Activated CD8-positive, alpha-beta T cell treated with anti-CD3 and anti-CD28 coated beads for 36 hours (primary cell): ENCODE data around the gene NTSR1. TPM values are rescaled to one million over a fixed set of nuclear protein-coding genes. Genes with fewer than 3 reads are reported as not detected.
A peak's percentile ranks its signal among the peaks of the same experiment; 100 is the strongest.

Experiments
- ATAC-seq: fragments of 200-7000 bp; cut with Tn5 transposase; one replicate; pipeline ENCODE4 v1.10.0; 2021; ENCODE audit warnings: mild to moderate bottlenecking, moderate library complexity
- CTCF ChIA-PET: fragments of 350-600 bp; sonication (Branson Sonifier 250); formaldehyde crosslinking; loops from one replicate; lab custom pipeline; 2021; ENCODE audit warnings: antibody characterized with exemption; lab: Charles Lee
- POLR2A ChIA-PET: fragments of 350-600 bp; sonication (Branson Sonifier 250); formaldehyde crosslinking; loops from one replicate; lab custom pipeline; 2021; ENCODE audit warnings: antibody characterized with exemption; lab: Charles Lee
- DNase-seq: peaks from one replicate; pipeline ENCODE4 v3.0.0-alpha.2; 2020
- H3K27ac Mint-ChIP-seq: one replicate; pipeline ENCODE4 v1.8.0; 2021; ENCODE audit warnings: mild to moderate bottlenecking, mixed read lengths
- H3K27me3 Mint-ChIP-seq: one replicate; pipeline ENCODE4 v1.8.0; 2021; ENCODE audit warnings: mixed read lengths
- H3K36me3 Mint-ChIP-seq: one replicate; pipeline ENCODE4 v1.8.0; 2021; ENCODE audit warnings: low read depth, mixed read lengths
- H3K4me1 Mint-ChIP-seq: one replicate; pipeline ENCODE4 v1.8.0; 2021; ENCODE audit warnings: low read depth, mixed read lengths
- H3K4me3 Mint-ChIP-seq: one replicate; pipeline ENCODE4 v1.8.0; 2021; ENCODE audit warnings: mild to moderate bottlenecking, moderate library complexity, mixed read lengths
- H3K9me3 Mint-ChIP-seq: one replicate; pipeline ENCODE4 v1.8.0; 2021; ENCODE audit warnings: mixed read lengths
- intact Hi-C: fragments of 100-400 bp; cut with micrococcal nuclease; formaldehyde crosslinking; loops from one replicate; pipeline ENCODE4 v1.10.0; 2022
- total RNA-seq, 2 experiments: library from RNA; stranded (reverse); gene quantifications; one replicate each; pipeline ENCODE4 v1.2.3, GENCODE V29; 2021
- TF ChIP-seq, protein P1 (sequence below): fragments of 200-600 bp; IDR thresholded peaks from one replicate; pipeline ENCODE4 v1.8.0; 2022; ENCODE audit warnings: antibody characterized with exemption, mild to moderate bottlenecking

NTSR1 gene
- total RNA-seq, 2 experiments from 2014 or later: not detected

DNA sequence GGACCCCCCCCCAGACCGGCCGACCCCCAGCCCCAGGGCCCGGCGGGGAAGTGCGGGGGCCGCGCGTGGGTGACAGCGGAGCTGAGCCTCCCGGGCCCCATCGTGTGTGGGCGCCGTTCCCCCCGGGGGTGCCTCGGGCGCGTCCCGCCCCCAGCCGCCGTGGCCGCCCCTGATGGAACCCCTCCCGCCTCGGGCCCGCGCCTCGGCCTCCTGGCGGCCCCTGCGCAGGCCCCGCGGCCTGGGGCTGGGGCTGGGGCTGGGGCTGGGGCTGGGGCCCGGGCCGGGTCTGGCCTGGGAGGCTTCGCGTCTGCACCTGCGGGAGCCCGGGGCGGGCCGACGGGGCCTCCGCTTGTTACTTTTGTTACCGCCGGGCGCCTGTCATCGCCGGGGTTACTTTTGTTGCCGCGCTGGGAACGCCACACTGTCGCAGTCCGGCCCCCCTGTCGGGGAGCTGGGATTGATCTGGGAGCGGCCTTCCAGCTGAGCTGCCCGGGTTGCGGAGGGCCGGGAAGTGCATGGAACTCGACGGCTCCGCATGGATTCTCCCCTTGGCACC is 96.6 kb downstream of the NTSR1 start:
- CTCF ChIA-PET: interaction anchor here (1.5 kb wide), 1 partner anchor 14 kb away, joined by 4 read pairs; no protein-coding TSS in a partner anchor
- peak overlapping the region; percentile 77 for H3K27ac Mint-ChIP-seq
- peaks cover 30% of the 10 kb centered on the region for H3K4me1 Mint-ChIP-seq
- peak; percentile 45 for DNase-seq
- POLR2A ChIA-PET: interaction anchor here (1.1 to 2.2 kb wide), 3 partner anchors 8 to 154 kb away, joined by 3 to 11 read pairs (median 7); no protein-coding TSS in a partner anchor
- ATAC-seq: peak; percentile 35
- intact Hi-C loops: no loop called here
- H3K27me3 Mint-ChIP-seq: no peaks in the 10 kb centered on the region
- peaks cover 25% of the 10 kb centered on the region for H3K36me3 Mint-ChIP-seq
- H3K9me3 Mint-ChIP-seq: no peaks in the 10 kb centered on the region
- H3K4me3 Mint-ChIP-seq: peak overlapping the region; percentile 82
- TF ChIP-seq, protein P1, sequence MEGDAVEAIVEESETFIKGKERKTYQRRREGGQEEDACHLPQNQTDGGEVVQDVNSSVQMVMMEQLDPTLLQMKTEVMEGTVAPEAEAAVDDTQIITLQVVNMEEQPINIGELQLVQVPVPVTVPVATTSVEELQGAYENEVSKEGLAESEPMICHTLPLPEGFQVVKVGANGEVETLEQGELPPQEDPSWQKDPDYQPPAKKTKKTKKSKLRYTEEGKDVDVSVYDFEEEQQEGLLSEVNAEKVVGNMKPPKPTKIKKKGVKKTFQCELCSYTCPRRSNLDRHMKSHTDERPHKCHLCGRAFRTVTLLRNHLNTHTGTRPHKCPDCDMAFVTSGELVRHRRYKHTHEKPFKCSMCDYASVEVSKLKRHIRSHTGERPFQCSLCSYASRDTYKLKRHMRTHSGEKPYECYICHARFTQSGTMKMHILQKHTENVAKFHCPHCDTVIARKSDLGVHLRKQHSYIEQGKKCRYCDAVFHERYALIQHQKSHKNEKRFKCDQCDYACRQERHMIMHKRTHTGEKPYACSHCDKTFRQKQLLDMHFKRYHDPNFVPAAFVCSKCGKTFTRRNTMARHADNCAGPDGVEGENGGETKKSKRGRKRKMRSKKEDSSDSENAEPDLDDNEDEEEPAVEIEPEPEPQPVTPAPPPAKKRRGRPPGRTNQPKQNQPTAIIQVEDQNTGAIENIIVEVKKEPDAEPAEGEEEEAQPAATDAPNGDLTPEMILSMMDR: no peak

DNA sequence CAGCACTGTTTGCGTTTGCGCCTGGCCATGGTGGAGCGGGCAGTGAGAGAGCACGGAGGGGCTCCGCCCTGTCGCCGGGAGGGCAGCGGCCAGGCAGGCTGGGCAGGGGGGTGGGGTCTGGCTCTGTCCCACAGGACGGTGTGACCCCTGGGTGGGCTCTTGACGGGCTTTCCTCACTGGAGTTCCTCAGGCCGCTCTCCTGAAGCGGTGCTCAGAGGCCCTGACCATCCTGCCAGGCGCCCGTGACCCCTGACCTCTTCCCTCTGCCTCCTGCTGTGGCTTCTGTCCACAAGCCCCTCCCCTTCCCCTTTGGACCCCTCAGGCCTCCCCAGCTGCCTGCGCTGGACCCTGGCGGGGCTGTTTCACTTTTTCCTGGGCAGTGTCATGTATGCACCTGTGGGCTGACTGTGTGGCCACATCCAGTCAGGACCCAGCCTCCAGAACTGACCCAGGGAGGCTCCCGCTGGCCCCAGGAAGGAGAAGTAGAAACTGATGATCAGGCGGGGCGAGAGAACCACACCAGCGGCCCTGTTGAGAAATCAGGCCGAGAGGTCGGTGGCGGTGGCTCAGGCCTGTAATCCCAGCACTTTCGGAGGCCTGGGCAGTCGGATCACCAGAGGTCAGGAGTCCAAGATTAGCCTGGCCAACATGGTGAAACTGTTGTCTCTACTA is 97.2 kb downstream of the NTSR1 start:
- ChIA-PET CTCF (interaction anchor here (1.5 kb wide), 1 partner anchor 15 kb away, joined by 4 read pairs; no protein-coding TSS in a partner anchor), POLR2A (interaction anchor here (1.5 to 2.9 kb wide), 3 partner anchors 8 to 11 kb away, joined by 7 to 11 read pairs (median 9); no protein-coding TSS in a partner anchor)
- H3K27ac Mint-ChIP-seq: peak overlapping the region; percentile 77
- no peaks in the 10 kb centered on the region for H3K27me3 Mint-ChIP-seq
- TF ChIP-seq, protein P1: no peak
- no peak for DNase-seq
- H3K36me3 Mint-ChIP-seq: peaks cover 22% of the 10 kb centered on the region
- H3K4me3 Mint-ChIP-seq: peak overlapping the region; percentile 82
- peak; percentile 2 for ATAC-seq
- H3K4me1 Mint-ChIP-seq: peaks cover 30% of the 10 kb centered on the region
- intact Hi-C loops: no loop called here
- H3K9me3 Mint-ChIP-seq: no peaks in the 10 kb centered on the region

DNA sequence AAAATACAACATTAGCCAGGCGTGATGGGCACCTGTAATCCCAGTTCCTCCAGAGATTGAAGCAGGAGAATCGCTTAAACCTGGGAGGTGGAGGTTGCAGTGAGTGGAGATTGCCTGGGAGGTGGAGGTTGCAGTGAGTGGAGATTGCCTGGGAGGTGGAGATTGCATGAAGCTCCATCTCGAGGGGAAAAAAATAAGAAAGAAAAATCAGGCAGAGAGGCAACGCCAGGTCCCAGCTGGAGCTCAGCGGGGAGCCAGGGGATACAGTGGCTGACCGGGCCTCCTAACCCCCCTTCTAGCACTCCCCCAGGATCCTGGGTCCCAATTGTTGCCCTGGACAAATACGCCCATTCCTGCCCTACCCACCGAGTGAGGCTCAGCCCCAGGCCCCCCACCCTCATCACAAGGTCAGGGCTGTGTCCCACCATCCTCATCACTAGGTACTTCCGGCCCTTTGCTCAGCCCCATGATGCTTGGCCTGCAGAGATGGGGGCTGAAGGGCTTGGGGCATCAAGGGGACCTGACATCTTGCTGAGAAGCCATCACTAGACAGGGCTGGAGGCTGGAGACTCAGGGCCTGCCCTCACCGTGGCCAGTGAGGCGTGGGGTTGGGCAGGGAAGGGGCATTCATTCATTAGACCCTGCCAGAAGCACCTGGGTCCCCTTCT is 97.9 kb downstream of the NTSR1 start:
- ATAC-seq: no peak
- POLR2A ChIA-PET: interaction anchor here (1.5 to 2.9 kb wide), 3 partner anchors 9 to 12 kb away, joined by 7 to 11 read pairs (median 9); no protein-coding TSS in a partner anchor
- no peak for DNase-seq
- intact Hi-C loops: no loop called here
- peak overlapping the region; percentile 66 for H3K27ac Mint-ChIP-seq
- no peaks in the 10 kb centered on the region for H3K9me3 Mint-ChIP-seq
- peaks cover 21% of the 10 kb centered on the region for H3K36me3 Mint-ChIP-seq
- H3K4me3 Mint-ChIP-seq: peak overlapping the region; percentile 82
- TF ChIP-seq, protein P1: no peak
- CTCF ChIA-PET: interaction anchor here (1.5 kb wide), 2 partner anchors 16 to 192 kb away, joined by 3 to 4 read pairs; no protein-coding TSS in a partner anchor
- H3K4me1 Mint-ChIP-seq: peaks cover 30% of the 10 kb centered on the region
- H3K27me3 Mint-ChIP-seq: no peaks in the 10 kb centered on the region

DNA sequence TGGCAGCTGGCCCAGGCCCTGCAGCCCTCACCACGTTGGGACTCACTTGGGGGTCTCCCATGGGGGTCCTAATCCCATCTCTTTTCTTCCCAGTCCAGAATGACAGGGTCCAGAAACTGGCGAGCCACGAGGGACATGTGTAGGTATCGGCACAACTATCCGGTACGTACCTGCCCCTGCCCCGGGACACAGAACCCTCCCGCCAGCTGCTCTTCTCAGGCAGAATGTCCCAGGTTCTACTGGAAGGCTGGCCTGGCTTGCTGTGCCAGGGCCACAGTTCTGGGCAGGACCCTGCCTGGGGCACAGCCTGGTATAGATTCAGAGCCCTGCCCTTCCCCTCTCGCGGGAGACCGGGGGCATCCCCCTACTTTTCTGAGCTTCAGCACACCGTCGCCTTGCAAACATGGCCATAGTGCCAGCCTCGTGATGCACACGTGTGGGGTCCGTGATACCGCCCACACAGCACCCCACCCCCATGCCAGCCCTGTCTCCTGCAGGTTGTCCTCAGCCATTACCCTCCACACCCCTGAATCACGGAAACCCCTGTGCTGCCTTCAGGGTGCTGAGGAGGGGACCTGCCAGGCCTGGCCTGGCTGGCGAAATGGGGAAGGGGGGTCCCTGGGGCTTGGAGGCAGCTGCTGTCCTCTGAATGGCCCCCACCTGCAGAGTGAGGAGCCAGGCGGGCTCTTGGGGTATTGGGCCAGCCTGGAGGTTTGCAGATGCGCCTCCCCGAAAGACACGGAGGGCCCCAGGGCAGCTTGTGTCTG is 99.0 kb downstream of the NTSR1 start:
- intact Hi-C loops: no loop called here
- H3K9me3 Mint-ChIP-seq: no peaks in the 10 kb centered on the region
- ATAC-seq (no peak), DNase-seq (no peak)
- no peak overlapping the region for H3K4me3 Mint-ChIP-seq
- H3K4me1 Mint-ChIP-seq: peaks cover 30% of the 10 kb centered on the region
- no peak overlapping the region for H3K27ac Mint-ChIP-seq
- H3K36me3 Mint-ChIP-seq: peaks cover 24% of the 10 kb centered on the region
- POLR2A ChIA-PET: interaction anchor here (0.5 to 2.9 kb wide), 3 partner anchors 9 to 1227 kb away, joined by 3 to 9 read pairs (median 6); no protein-coding TSS in a partner anchor
- TF ChIP-seq, protein P1: no peak
- CTCF ChIA-PET: interaction anchor here (0.8 to 2.9 kb wide), 27 partner anchors 9 to 308 kb away, joined by 3 to 33 read pairs (median 4); partner anchors contain the start of genes COL9A3 and MRGBP
- H3K27me3 Mint-ChIP-seq: no peaks in the 10 kb centered on the region
